Body of pancreas (tissue), 4 donors: Measurements from ENCODE around the gene GUCY2D. TPM values are rescaled to one million over a fixed set of nuclear protein-coding genes. Genes with fewer than 3 reads are reported as not detected.
A peak's percentile ranks its signal among the peaks of the same experiment; 100 is the strongest.

ENCODE experiments used
- ATAC-seq: fragments of 150-250 bp; one replicate; pipeline ENCODE4 v1.9.1; 2016
- DNase-seq, 4 donors: peaks; one replicate each; pipeline ENCODE4 v3.0.0-alpha.2; 2019
- H3K27ac ChIP-seq, 4 donors: fragments of 200-600 bp; sonication (generic); 1 replicate in 3 of 4; 2 replicates in 1 of 4; pipeline versions ENCODE4 v1.5.1 to v1.6.1; 2016 to 2019; ENCODE audit warnings: mild to moderate bottlenecking in 1 of 4, mixed read lengths in 1 of 4, moderate library complexity in 1 of 4
- H3K27me3 ChIP-seq, 2 donors: fragments of 200-600 bp; sonication (generic); one replicate each; pipeline ENCODE4 v1.6.0; 2016; ENCODE audit warnings: mild to moderate bottlenecking in 1 of 2
- H3K36me3 ChIP-seq, 2 donors: fragments of 200-600 bp; sonication (generic); replicated peaks in 1 of 2; 2 replicates each; pipeline ENCODE4 v1.5.1; 2016; ENCODE audit warnings: low read depth in 2 of 2; ENCODE audit not compliant: insufficient read depth in 1 of 2
- H3K4me1 ChIP-seq: fragments of 200-600 bp; sonication (generic); one replicate; pipeline ENCODE4 v1.6.0; 2016
- H3K4me3 ChIP-seq, 2 donors: fragments of 200-600 bp; sonication (generic); 1 replicate in 1 of 2; 2 replicates in 1 of 2; pipeline ENCODE4 v1.5.1; 2016 to 2019
- H3K9me3 ChIP-seq, 3 donors: fragments of 200-600 bp; sonication (generic); 1 replicate in 2 of 3; 2 replicates in 1 of 3; pipeline ENCODE4 v1.5.1; 2016
- POLR2A ChIP-seq, 3 donors: fragments of 450-650 bp; IDR thresholded peaks; one replicate each; pipeline ENCODE4 v1.6.1; 2016; ENCODE audit warnings: antibody characterized with exemption in 3 of 3, mild to moderate bottlenecking in 2 of 3
- WGBS, 2 donors: methylation state at CpG; one replicate each; pipeline ENCODE4 v1.1.5; 2017; 5-methylcytosine and 5-hydroxymethylcytosine counted together
- intact Hi-C: fragments of 100-400 bp; cut with DNase I; formaldehyde crosslinking; loops from one replicate; pipeline ENCODE4 v1.15.1; 2023
- total RNA-seq, 2 donors: library from RNA; depleted of rRNA; stranded (reverse); fragments of >200 nt; gene quantifications; one replicate each; pipeline ENCODE4 v1.1.0, GENCODE V29; 2016
- TF ChIP-seq, protein P1 (sequence below), 7 experiments: fragments of 450-650 bp in 4 of 7; fragments of 200-600 bp in 3 of 7; sonication (generic) in 3 of 7; IDR thresholded peaks; one replicate each; pipeline ENCODE4 v1.5.1; 2016 to 2019; ENCODE audit warnings: antibody characterized with exemption in 7 of 7

Gene GUCY2D
- total RNA-seq, 2 donors from 2014 or later, result not detected

DNA sequence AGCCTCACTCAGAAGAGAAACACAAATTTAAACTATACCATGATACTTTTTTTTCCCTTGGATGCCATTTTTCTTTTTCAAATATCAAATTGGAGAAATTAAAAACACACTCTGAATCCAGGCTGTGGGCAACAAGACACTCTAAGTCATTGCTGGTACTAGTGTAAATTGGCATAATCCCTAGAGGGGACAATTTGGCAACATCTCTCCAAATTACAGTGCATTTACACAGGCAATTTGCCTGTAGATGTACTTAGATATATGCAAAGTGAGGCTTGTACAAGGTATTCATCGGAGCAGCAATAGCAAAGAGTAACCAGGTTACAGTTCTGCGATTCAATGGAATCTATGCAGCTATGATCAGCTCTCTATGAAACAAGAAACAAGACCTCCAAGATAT is 6.7 kb upstream of the GUCY2D start:
- WGBS, 2 donors, result 83 to 100% methylated on average over 2 of the region's 2 CpGs
- ATAC-seq, result no peak
- H3K4me3 ChIP-seq, result no peak overlapping the region

DNA sequence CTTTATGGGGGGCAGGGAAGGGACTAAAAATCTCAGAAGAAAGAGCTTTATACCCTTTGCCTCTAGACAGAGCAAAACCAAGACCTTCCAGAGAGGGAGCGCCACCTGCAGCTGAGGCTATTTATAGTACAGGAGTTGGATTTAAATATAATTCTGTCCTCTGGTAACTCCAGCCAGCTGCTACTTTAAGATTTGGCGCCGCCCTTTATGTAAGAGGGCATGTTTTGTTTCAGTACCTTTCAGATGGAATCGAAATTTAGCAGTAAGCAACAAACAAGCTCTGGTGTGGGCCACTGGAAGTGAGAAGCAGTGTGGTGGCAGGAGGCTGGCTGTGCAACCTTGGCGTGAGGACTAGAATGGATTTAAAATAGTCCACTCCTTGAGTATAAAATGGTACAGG is 5.2 kb upstream of the GUCY2D start:
- Histone ChIP-seq H3K9me3 (no peaks in the 10 kb centered on the region), H3K27me3 (no peaks in the 10 kb centered on the region), H3K27ac (no peak overlapping the region), H3K4me1 (no peaks in the 10 kb centered on the region), H3K36me3 (no peaks in the 10 kb centered on the region), H3K4me3 (no peak overlapping the region)
- 17 to 34% methylated on average over 5 of the region's 5 CpGs for WGBS, 2 donors
- intact Hi-C loops, result no loop called here
- TF ChIP-seq, protein P1, sequence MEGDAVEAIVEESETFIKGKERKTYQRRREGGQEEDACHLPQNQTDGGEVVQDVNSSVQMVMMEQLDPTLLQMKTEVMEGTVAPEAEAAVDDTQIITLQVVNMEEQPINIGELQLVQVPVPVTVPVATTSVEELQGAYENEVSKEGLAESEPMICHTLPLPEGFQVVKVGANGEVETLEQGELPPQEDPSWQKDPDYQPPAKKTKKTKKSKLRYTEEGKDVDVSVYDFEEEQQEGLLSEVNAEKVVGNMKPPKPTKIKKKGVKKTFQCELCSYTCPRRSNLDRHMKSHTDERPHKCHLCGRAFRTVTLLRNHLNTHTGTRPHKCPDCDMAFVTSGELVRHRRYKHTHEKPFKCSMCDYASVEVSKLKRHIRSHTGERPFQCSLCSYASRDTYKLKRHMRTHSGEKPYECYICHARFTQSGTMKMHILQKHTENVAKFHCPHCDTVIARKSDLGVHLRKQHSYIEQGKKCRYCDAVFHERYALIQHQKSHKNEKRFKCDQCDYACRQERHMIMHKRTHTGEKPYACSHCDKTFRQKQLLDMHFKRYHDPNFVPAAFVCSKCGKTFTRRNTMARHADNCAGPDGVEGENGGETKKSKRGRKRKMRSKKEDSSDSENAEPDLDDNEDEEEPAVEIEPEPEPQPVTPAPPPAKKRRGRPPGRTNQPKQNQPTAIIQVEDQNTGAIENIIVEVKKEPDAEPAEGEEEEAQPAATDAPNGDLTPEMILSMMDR (IDR thresholded peaks at IDR 0.05), result peak; percentile 25 to 51 (median 37)
- no peak for TF ChIP-seq POLR2A (IDR thresholded peaks at IDR 0.05)
- DNase-seq (peak; percentile 52 to 76 (median 58)), ATAC-seq (peak; percentile 76)

More for the DNA sequence above, 6.7 kb upstream of the GUCY2D start:
- no peak overlapping the region for H3K27ac ChIP-seq
- no peaks in the 10 kb centered on the region for H3K4me1 ChIP-seq
- intact Hi-C loops, result no loop called here
- no peaks in the 10 kb centered on the region for H3K9me3 ChIP-seq
- no peaks in the 10 kb centered on the region for H3K36me3 ChIP-seq
- TF ChIP-seq POLR2A (IDR thresholded peaks at IDR 0.05), result no peak
- TF ChIP-seq, protein P1 (IDR thresholded peaks at IDR 0.05), result no peak
- no peak for DNase-seq
- no peaks in the 10 kb centered on the region for H3K27me3 ChIP-seq

DNA sequence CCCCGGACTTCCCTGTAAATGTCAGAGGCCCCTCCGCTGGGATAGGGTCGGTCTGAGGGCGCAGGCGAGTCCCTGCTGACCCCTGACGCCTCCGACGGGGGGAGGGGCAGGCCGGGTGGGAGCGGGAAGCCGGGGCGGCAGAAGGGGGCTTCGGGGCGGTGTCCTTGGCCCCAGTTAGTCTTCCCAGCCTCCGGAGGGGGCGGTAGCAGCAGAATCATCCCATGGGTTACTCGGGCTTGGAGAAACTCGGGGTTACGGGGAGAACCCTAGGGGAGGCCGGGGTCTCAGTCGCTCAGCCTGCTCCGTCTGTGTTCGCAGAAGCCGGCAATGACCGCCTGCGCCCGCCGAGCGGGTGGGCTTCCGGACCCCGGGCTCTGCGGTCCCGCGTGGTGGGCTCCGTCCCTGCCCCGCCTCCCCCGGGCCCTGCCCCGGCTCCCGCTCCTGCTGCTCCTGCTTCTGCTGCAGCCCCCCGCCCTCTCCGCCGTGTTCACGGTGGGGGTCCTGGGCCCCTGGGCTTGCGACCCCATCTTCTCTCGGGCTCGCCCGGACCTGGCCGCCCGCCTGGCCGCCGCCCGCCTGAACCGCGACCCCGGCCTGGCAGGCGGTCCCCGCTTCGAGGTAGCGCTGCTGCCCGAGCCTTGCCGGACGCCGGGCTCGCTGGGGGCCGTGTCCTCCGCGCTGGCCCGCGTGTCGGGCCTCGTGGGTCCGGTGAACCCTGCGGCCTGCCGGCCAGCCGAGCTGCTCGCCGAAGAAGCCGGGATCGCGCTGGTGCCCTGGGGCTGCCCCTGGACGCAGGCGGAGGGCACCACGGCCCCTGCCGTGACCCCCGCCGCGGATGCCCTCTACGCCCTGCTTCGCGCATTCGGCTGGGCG is 542 bp downstream of the GUCY2D start:
- H3K9me3 ChIP-seq, result no peaks in the 10 kb centered on the region
- intact Hi-C loops, result no loop called here
- no peak overlapping the region for H3K4me3 ChIP-seq
- DNase-seq (no peak), ATAC-seq (peak; percentile 50)
- H3K36me3 ChIP-seq, result no peaks in the 10 kb centered on the region
- H3K27me3 ChIP-seq, result peaks cover 0 to 24% of the 10 kb centered on the region in 2 donors
- no peak for TF ChIP-seq POLR2A (IDR thresholded peaks at IDR 0.05)
- TF ChIP-seq, protein P1 (IDR thresholded peaks at IDR 0.05), result no peak
- peaks cover 11% of the 10 kb centered on the region for H3K4me1 ChIP-seq
- 7 to 16% methylated on average over 16 to 70 of the region's 92 CpGs for WGBS, 2 donors
- H3K27ac ChIP-seq, result no peak overlapping the region

DNA sequence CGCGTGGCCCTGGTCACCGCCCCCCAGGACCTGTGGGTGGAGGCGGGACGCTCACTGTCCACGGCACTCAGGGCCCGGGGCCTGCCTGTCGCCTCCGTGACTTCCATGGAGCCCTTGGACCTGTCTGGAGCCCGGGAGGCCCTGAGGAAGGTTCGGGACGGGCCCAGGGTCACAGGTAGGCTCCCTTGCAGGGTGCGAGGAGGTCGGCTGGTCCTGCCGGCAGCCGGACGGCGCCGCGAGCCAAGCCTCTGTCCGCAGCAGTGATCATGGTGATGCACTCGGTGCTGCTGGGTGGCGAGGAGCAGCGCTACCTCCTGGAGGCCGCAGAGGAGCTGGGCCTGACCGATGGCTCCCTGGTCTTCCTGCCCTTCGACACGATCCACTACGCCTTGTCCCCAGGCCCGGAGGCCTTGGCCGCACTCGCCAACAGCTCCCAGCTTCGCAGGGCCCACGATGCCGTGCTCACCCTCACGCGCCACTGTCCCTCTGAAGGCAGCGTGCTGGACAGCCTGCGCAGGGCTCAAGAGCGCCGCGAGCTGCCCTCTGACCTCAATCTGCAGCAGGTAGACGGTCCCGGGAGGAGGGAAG is 1.3 kb downstream of the GUCY2D start:
- intact Hi-C loops, result no loop called here
- DNase-seq, result no peak

More for the DNA sequence above, 1.3 kb downstream of the GUCY2D start:
- Histone ChIP-seq H3K27me3 (peaks cover 0 to 24% of the 10 kb centered on the region in 2 donors), H3K36me3 (no peaks in the 10 kb centered on the region), H3K4me3 (no peak overlapping the region), H3K9me3 (no peaks in the 10 kb centered on the region), H3K4me1 (peaks cover 11% of the 10 kb centered on the region), H3K27ac (no peak overlapping the region)
- ATAC-seq, result peak; percentile 21
- no peak for TF ChIP-seq POLR2A (IDR thresholded peaks at IDR 0.05)
- TF ChIP-seq, protein P1 (IDR thresholded peaks at IDR 0.05), result no peak
- WGBS, 2 donors, result 65 to 66% methylated on average over 20 to 24 of the region's 44 CpGs
